Bronchial epithelial cell (primary cell): ENCODE results near the gene FADS2. TPM values are rescaled to one million over a fixed set of nuclear protein-coding genes. Genes with fewer than 3 reads are reported as not detected.

Experiments
- DNase-seq: peaks from one replicate; pipeline ENCODE4 v3.0.0-alpha.2; 2010; ENCODE audit warnings: low read depth
- FAIRE-seq: peaks from 2 replicates; lab custom pipeline; 2011; peaks lifted over from hg19 to GRCh38; lab: Jason Lieb, UNC
- H3K27me3 ChIP-seq: 2 replicates; pipeline ENCODE4 v1.5.1; 2011; ENCODE audit warnings: low read length; ENCODE audit not compliant: control insufficient read depth, insufficient read depth
- H3K36me3 ChIP-seq: 2 replicates; pipeline ENCODE4 v1.5.1; 2011; ENCODE audit warnings: low read length; ENCODE audit not compliant: control insufficient read depth, insufficient read depth
- H3K4me3 ChIP-seq: 2 replicates; pipeline ENCODE4 v1.5.1; 2011; ENCODE audit warnings: mild to moderate bottlenecking, low read depth, low read length, control low read depth
- total RNA-seq: library from RNA; depleted of rRNA; stranded (reverse); fragments of >200 nt; gene quantifications from 2 replicates; pipeline ENCODE4 v1.2.1, GENCODE V29; 2014
- TF ChIP-seq, protein P1 (sequence below): IDR thresholded peaks from 2 replicates; pipeline ENCODE4 v1.5.1; 2011; ENCODE audit warnings: mild to moderate bottlenecking, moderate library complexity, low read length, control low read depth, inconsistent platforms; ENCODE audit not compliant: insufficient read depth, severe bottlenecking

FADS2 gene
- total RNA-seq, 1 donor from 2014 or later: 34.2 TPM

- DNase-seq (no peak), FAIRE-seq (no peak)
- H3K27me3 ChIP-seq: no peaks in the 10 kb centered on the region
- no peak overlapping the region for H3K4me3 ChIP-seq
- H3K36me3 ChIP-seq: peaks cover 10% of the 10 kb centered on the region
- TF ChIP-seq, protein P1, sequence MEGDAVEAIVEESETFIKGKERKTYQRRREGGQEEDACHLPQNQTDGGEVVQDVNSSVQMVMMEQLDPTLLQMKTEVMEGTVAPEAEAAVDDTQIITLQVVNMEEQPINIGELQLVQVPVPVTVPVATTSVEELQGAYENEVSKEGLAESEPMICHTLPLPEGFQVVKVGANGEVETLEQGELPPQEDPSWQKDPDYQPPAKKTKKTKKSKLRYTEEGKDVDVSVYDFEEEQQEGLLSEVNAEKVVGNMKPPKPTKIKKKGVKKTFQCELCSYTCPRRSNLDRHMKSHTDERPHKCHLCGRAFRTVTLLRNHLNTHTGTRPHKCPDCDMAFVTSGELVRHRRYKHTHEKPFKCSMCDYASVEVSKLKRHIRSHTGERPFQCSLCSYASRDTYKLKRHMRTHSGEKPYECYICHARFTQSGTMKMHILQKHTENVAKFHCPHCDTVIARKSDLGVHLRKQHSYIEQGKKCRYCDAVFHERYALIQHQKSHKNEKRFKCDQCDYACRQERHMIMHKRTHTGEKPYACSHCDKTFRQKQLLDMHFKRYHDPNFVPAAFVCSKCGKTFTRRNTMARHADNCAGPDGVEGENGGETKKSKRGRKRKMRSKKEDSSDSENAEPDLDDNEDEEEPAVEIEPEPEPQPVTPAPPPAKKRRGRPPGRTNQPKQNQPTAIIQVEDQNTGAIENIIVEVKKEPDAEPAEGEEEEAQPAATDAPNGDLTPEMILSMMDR: no peak
Observed at GRCh38 chr11:61872935-61873565, 45.0 kb downstream of the FADS2 start.

DNA sequence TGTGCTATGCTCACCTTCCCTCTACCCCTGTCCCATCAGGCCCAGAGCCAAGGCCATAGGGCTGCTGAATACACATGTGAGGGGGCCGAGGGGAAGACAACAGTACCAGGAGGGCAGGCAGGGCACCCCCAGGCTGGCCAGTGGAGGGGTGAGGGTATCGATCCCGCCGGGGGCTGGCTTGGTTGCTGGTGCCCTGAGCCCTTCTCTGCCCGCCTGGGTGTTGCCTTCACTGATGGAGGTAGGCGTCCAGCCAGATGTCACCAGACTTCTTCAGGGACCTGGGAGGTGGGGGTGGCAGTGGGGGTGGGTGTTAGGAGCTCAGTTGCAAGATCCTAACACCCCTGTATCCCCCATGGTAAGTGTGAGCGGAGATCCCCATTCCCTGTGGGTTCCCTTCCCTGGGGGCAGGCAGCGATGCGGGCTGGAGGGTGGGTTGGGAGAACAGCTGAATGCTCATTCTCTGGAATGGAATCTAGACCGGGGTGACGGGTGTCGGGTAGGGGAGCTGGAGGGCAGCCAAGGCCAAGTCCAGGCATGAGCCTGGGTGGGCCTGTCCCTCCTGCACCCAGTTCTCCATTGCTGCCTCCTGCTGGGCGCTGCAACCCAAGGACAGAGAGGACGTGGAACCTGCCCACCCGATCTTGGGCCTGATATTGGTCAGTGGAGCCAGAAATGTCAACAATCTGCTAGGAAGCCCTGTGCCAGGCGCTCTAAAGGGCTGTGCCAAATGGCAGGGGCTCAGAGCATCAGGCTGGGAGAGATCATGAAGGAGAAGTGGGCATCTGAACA, 45.7 kb downstream of the FADS2 start:
- TF ChIP-seq, protein P1: no peak
- FAIRE-seq: no peak
- H3K36me3 ChIP-seq: peaks cover 12% of the 10 kb centered on the region
- DNase-seq: no peak
- no peaks in the 10 kb centered on the region for H3K27me3 ChIP-seq
- no peak overlapping the region for H3K4me3 ChIP-seq

- Histone ChIP-seq H3K27me3 (no peaks in the 10 kb centered on the region), H3K36me3 (peaks cover 14% of the 10 kb centered on the region), H3K4me3 (no peak overlapping the region)
- DNase-seq: no peak
- FAIRE-seq: no peak
- TF ChIP-seq, protein P1: no peak
Observed at GRCh38 chr11:61874377-61874809, 46.3 kb downstream of the FADS2 start.

- peaks cover 14% of the 10 kb centered on the region for H3K36me3 ChIP-seq
- no peak for FAIRE-seq
- H3K27me3 ChIP-seq: no peaks in the 10 kb centered on the region
- DNase-seq: no peak
- no peak overlapping the region for H3K4me3 ChIP-seq
- TF ChIP-seq, protein P1: no peak
Observed at GRCh38 chr11:61874853-61875252, 46.8 kb downstream of the FADS2 start.

- Histone ChIP-seq H3K36me3 (peaks cover 14% of the 10 kb centered on the region), H3K4me3 (no peak overlapping the region), H3K27me3 (no peaks in the 10 kb centered on the region)
- TF ChIP-seq, protein P1: no peak
- FAIRE-seq (no peak), DNase-seq (no peak)
Observed at GRCh38 chr11:61875698-61876097, 47.6 kb downstream of the FADS2 start.
